Transverse colon (tissue), 4 donors: Measurements from ENCODE around the gene NAMPT. TPM values are rescaled to one million over a fixed set of nuclear protein-coding genes. Genes with fewer than 3 reads are reported as not detected.

Source experiments
- DNase-seq: peaks from one replicate; pipeline ENCODE4 v3.0.0-alpha.2; 2019
- H3K27ac ChIP-seq, 4 donors: fragments of 200-600 bp; sonication (generic); 2 replicates each; pipeline ENCODE4 v1.5.1; 2016 to 2018; ENCODE audit warnings: inconsistent platforms in 4 of 4
- H3K27me3 ChIP-seq: fragments of 200-600 bp; sonication (generic); 2 replicates; pipeline ENCODE4 v1.5.1; 2017; ENCODE audit warnings: inconsistent platforms
- H3K36me3 ChIP-seq, 4 donors: fragments of 200-600 bp; sonication (generic); 2 replicates each; pipeline ENCODE4 v1.5.1; 2017 to 2019; ENCODE audit warnings: inconsistent platforms in 4 of 4
- H3K4me1 ChIP-seq, 4 donors: fragments of 200-600 bp; sonication (generic); 2 replicates each; pipeline ENCODE4 v1.5.1; 2017 to 2020; ENCODE audit warnings: inconsistent platforms in 4 of 4
- H3K4me3 ChIP-seq, 4 donors: fragments of 200-600 bp; sonication (generic); 1 replicate in 1 of 4; 2 replicates in 3 of 4; pipeline versions ENCODE4 v1.5.1 to v1.6.1; 2017 to 2019; ENCODE audit warnings: inconsistent platforms in 4 of 4
- H3K9me3 ChIP-seq, 2 donors: fragments of 200-600 bp; sonication (generic); 2 replicates each; pipeline ENCODE4 v1.5.1; 2017 to 2019; ENCODE audit warnings: inconsistent platforms in 2 of 2
- EP300 ChIP-seq: sonication (generic); formaldehyde crosslinking; IDR thresholded peaks from one replicate; pipeline ENCODE4 v1.6.1; 2017; ENCODE audit warnings: antibody characterized with exemption, low read depth
- POLR2A ChIP-seq: fragments of 450-650 bp; IDR thresholded peaks from one replicate; pipeline ENCODE4 v1.6.1; 2016; ENCODE audit warnings: antibody characterized with exemption, mild to moderate bottlenecking, moderate library complexity
- POLR2AphosphoS5 ChIP-seq, 3 donors: sonication (generic); formaldehyde crosslinking; IDR thresholded peaks; one replicate each; pipeline ENCODE4 v1.6.1; 2016; ENCODE audit warnings: antibody characterized with exemption in 3 of 3
- WGBS, 2 donors: methylation state at CpG; one replicate each; pipeline ENCODE4 v1.1.5; 2018; ENCODE audit warnings: low coverage in 1 of 2; 5-methylcytosine and 5-hydroxymethylcytosine counted together
- in situ Hi-C, 4 donors: fragments of 200-750 bp; cut with MboI; loops; one replicate each; pipeline versions ENCODE4 v1.15.0 to v1.15.1; 2017; ENCODE audit warnings: low sequenced_read_pairs in 3 of 4, low pct_ligation_motif_present in 1 of 4, low pct_unique_long_range_greater_than_20kb in 1 of 4
- intact Hi-C: fragments of 100-400 bp; cut with DNase I; formaldehyde crosslinking; loops from one replicate; pipeline ENCODE4 v1.15.1; 2023; ENCODE audit warnings: low total_unique reads
- total RNA-seq, 4 donors: library from RNA; depleted of rRNA; stranded (reverse); fragments of >200 nt; gene quantifications; one replicate each; pipeline ENCODE4 v1.1.0, GENCODE V29; 2016
- TF ChIP-seq, protein P1 (sequence below), 5 experiments: fragments of 200-600 bp in 3 of 5; fragments of 450-650 bp in 2 of 5; sonication (generic) in 3 of 5; IDR thresholded peaks; 1 replicate in 2 of 5; 2 replicates in 3 of 5; pipeline ENCODE4 v1.5.1; 2016 to 2017; ENCODE audit warnings: antibody characterized with exemption in 5 of 5, inconsistent platforms in 3 of 5, mild to moderate bottlenecking in 2 of 5, moderate library complexity in 1 of 5

The NAMPT gene
- total RNA-seq, 4 donors from 2014 or later, result 31.4 to 132 (median 105) TPM

GRCh38 chr7:106318482-106318881, 33.7 kb upstream of the NAMPT start:
- no peaks in the 10 kb centered on the region for H3K9me3 ChIP-seq
- intact Hi-C loops (no loop called here), in situ Hi-C loops (no loop called here)
- H3K27ac ChIP-seq, result no peak overlapping the region
- no peak overlapping the region for H3K4me3 ChIP-seq
- 72% methylated on average over 2 of the region's 2 CpGs; no CpG with 5 or more reads in 1 of the 2 donors for WGBS, 2 donors
- no peaks in the 10 kb centered on the region for H3K36me3 ChIP-seq
- TF ChIP-seq POLR2AphosphoS5 (IDR thresholded peaks at IDR 0.05) (no peak), POLR2A (no peak), EP300 (no peak)
- TF ChIP-seq, protein P1, sequence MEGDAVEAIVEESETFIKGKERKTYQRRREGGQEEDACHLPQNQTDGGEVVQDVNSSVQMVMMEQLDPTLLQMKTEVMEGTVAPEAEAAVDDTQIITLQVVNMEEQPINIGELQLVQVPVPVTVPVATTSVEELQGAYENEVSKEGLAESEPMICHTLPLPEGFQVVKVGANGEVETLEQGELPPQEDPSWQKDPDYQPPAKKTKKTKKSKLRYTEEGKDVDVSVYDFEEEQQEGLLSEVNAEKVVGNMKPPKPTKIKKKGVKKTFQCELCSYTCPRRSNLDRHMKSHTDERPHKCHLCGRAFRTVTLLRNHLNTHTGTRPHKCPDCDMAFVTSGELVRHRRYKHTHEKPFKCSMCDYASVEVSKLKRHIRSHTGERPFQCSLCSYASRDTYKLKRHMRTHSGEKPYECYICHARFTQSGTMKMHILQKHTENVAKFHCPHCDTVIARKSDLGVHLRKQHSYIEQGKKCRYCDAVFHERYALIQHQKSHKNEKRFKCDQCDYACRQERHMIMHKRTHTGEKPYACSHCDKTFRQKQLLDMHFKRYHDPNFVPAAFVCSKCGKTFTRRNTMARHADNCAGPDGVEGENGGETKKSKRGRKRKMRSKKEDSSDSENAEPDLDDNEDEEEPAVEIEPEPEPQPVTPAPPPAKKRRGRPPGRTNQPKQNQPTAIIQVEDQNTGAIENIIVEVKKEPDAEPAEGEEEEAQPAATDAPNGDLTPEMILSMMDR (IDR thresholded peaks at IDR 0.05), result no peak
- no peaks in the 10 kb centered on the region for H3K27me3 ChIP-seq
- no peak for DNase-seq
- H3K4me1 ChIP-seq, result peaks cover 0 to 7% (median 0%) of the 10 kb centered on the region in 4 donors

DNA sequence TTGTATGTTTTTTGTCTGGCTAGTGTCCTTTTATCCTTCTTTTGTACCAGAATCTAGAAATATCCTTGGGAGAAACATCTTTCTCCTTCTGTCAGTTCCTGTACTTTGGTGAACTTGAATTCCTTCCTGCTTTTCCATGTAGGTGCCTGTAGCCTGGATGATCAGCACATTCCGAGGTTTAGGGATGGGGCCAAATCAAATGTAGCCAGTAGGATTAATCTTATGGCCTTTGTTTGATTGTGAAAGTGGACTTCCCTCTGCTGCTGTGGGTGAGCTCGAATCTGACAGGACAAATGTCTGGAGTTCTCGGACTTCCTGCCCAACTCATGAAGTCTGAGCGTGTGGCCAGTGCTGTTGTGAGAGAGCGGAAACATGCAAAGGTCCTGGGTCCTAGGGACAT, 33.2 kb upstream of the NAMPT start:
- intact Hi-C loops, result no loop called here
- no peak for DNase-seq

GRCh38 chr7:106316947-106317346, 32.2 kb upstream of the NAMPT start:
- Histone ChIP-seq H3K4me1 (peaks cover 0 to 10% (median 0%) of the 10 kb centered on the region in 4 donors), H3K36me3 (no peaks in the 10 kb centered on the region), H3K27ac (no peak overlapping the region), H3K9me3 (no peaks in the 10 kb centered on the region), H3K4me3 (no peak overlapping the region), H3K27me3 (no peaks in the 10 kb centered on the region)
- no peak for DNase-seq
- TF ChIP-seq EP300 (no peak), POLR2AphosphoS5 (IDR thresholded peaks at IDR 0.05) (no peak), POLR2A (no peak)
- TF ChIP-seq, protein P1 (IDR thresholded peaks at IDR 0.05), result no peak
- in situ Hi-C loops (no loop called here), intact Hi-C loops (no loop called here)

More for the DNA sequence above, 33.2 kb upstream of the NAMPT start:
- TF ChIP-seq, protein P1 (IDR thresholded peaks at IDR 0.05), result no peak
- TF ChIP-seq EP300 (no peak), POLR2AphosphoS5 (IDR thresholded peaks at IDR 0.05) (no peak), POLR2A (no peak)
- 80 to 86% methylated on average over 1 to 5 of the region's 5 CpGs for WGBS, 2 donors
- H3K4me3 ChIP-seq, result no peak overlapping the region
- H3K4me1 ChIP-seq, result peaks cover 0 to 10% (median 0%) of the 10 kb centered on the region in 4 donors
- H3K27me3 ChIP-seq, result no peaks in the 10 kb centered on the region
- no peaks in the 10 kb centered on the region for H3K36me3 ChIP-seq
- H3K9me3 ChIP-seq, result no peaks in the 10 kb centered on the region
- in situ Hi-C loops, result no loop called here
- H3K27ac ChIP-seq, result no peak overlapping the region

DNA sequence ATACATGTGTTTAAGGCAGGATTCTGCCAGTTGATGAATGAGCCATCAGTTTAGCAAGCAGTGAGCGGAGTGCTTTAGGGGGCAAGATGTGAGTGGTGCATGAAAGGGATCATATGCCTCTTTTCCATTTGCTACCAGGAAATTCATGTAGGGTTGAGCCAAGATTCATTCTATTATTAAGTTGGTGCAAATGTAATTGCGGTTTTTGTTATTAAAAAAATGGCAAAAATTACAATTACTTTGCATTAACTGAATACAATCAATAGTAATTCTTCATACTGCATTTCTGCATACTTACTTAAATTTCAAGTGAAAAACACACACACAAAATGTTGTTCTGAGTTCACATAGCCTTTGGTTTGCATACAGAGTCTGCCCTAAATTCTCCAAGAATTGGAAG, 30.1 kb upstream of the NAMPT start:
- Histone ChIP-seq H3K27ac (no peak overlapping the region), H3K36me3 (no peaks in the 10 kb centered on the region), H3K9me3 (no peaks in the 10 kb centered on the region), H3K27me3 (no peaks in the 10 kb centered on the region), H3K4me1 (peaks cover 0 to 10% (median 0%) of the 10 kb centered on the region in 4 donors), H3K4me3 (no peak overlapping the region)
- intact Hi-C loops (no loop called here), in situ Hi-C loops (no loop called here)
- 95 to 96% methylated on average over 2 of the region's 2 CpGs for WGBS, 2 donors
- no peak for DNase-seq
- TF ChIP-seq EP300, result no peak
- TF ChIP-seq, protein P1 (IDR thresholded peaks at IDR 0.05), result no peak
- TF ChIP-seq POLR2AphosphoS5 (IDR thresholded peaks at IDR 0.05), result no peak
- TF ChIP-seq POLR2A, result no peak
